Psoas muscle (tissue), 8 donors: ENCODE measurements around the gene TRMT11. TPM values are rescaled to one million over a fixed set of nuclear protein-coding genes. Genes with fewer than 3 reads are reported as not detected.

Experiments used
- ATAC-seq, 4 donors: fragments of 200-7000 bp; cut with Tn5 transposase; one replicate each; pipeline ENCODE4 v1.9.1; 2020; ENCODE audit warnings: moderate library complexity in 3 of 4, mild to moderate bottlenecking in 2 of 4
- DNase-seq, 2 donors: peaks; one replicate each; pipeline ENCODE4 v3.0.0-alpha.2; 2020
- H3K27ac ChIP-seq: fragments of 200-600 bp; one replicate; pipeline ENCODE4 v1.8.0; 2022
- H3K27me3 ChIP-seq, 3 donors: fragments of 200-600 bp in 1 of 3; one replicate each; pipeline versions ENCODE4 v1.6.1 to v1.8.0; 2013 to 2022; ENCODE audit warnings: low read length in 2 of 3, mild to moderate bottlenecking in 2 of 3, moderate library complexity in 1 of 3; ENCODE audit not compliant: insufficient read depth in 3 of 3
- H3K36me3 ChIP-seq, 2 donors: fragments of 200-600 bp in 1 of 2; one replicate each; pipeline versions ENCODE4 v1.6.1 to v1.8.0; 2013 to 2022; ENCODE audit warnings: low read depth in 1 of 2, mild to moderate bottlenecking in 1 of 2, moderate library complexity in 1 of 2; ENCODE audit not compliant: insufficient read depth in 1 of 2
- H3K4me1 ChIP-seq: fragments of 200-600 bp; one replicate; pipeline ENCODE4 v1.8.0; 2022
- H3K4me3 ChIP-seq: fragments of 200-600 bp; one replicate; pipeline ENCODE4 v1.8.0; 2022; ENCODE audit warnings: mild to moderate bottlenecking
- H3K9me3 ChIP-seq: fragments of 200-600 bp; one replicate; pipeline ENCODE4 v1.8.0; 2022
- WGBS, 3 donors: extraction: QIAGEN DNeasy Blood & Tissue Kit; methylation state at CpG; one replicate each; pipeline versions ENCODE4 v1.1.6 to v1.1.7; 2013; 5-methylcytosine and 5-hydroxymethylcytosine counted together
- intact Hi-C, 2 donors: fragments of 100-400 bp; cut with DNase I; formaldehyde crosslinking; loops; one replicate each; pipeline versions ENCODE4 v1.11.0 to v1.14.2; 2022
- polyA plus RNA-seq, 3 donors: library from polyadenylated mRNA; stranded (reverse); fragments of 200-250 nt; gene quantifications; one replicate each; pipeline ENCODE4 v1.2.3, GENCODE V29; 2013
- total RNA-seq, 4 donors: library from RNA; stranded (reverse); fragmentation: NEBNext Ultra II Directional in 2 of 4; extraction: Animal tissue kit (Norgen Biotek cat#: 25700) in 2 of 4; gene quantifications; one replicate each; pipeline versions ENCODE4 v1.2.1 to v1.2.4, GENCODE V29; 2021 to 2023
- TF ChIP-seq, protein P1 (sequence below): fragments of 200-600 bp; IDR thresholded peaks from one replicate; pipeline ENCODE4 v1.8.0; 2022; ENCODE audit warnings: antibody characterized with exemption
- donor health status: healthy with polysubstance abuse.
- donor health status: DM: no; HTN: no; CAD: no; lungs with moderate emphysema.
- donor health status: Bipolar disorder and iron deficiency.
- donor health status: healthy.
- donor health status: DM: yes; HTN: yes; CAD: no.
- donor health status: DM: no; HTN: no; CAD: no.
- donor health status: DM: no; HTN: no; CAD: no.
- donor health status: DM: yes; HTN: yes; CAD: no.

The TRMT11 gene
- total and polyA plus RNA-seq, 7 donors, result 4.1 to 9.3 (median 7.8) TPM

DNA sequence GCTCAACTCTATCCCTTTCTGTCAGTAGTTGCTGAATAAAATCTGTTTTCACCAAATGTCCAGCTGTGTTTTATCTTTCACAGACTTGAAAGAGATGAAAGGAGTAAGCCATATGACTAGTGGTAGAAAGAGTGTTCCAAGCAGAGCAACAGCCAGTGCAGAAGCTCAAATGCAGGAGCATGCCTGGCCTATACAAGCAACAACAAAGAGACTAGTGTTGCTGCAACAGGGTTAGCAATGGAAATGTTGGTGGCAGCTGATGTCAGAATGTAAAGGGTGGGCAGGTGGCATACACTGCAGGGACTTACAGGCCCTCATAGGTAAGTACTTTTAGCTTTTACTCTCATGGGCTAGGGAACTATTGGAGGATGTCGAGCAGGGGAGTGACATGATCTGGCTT lies 35.0 kb upstream of the TRMT11 start:
- intact Hi-C loops, result loop anchor here (5.0 to 10.0 kb wide), 3 partner anchors 87 to 637 kb away; no protein-coding TSS in a partner anchor

DNA sequence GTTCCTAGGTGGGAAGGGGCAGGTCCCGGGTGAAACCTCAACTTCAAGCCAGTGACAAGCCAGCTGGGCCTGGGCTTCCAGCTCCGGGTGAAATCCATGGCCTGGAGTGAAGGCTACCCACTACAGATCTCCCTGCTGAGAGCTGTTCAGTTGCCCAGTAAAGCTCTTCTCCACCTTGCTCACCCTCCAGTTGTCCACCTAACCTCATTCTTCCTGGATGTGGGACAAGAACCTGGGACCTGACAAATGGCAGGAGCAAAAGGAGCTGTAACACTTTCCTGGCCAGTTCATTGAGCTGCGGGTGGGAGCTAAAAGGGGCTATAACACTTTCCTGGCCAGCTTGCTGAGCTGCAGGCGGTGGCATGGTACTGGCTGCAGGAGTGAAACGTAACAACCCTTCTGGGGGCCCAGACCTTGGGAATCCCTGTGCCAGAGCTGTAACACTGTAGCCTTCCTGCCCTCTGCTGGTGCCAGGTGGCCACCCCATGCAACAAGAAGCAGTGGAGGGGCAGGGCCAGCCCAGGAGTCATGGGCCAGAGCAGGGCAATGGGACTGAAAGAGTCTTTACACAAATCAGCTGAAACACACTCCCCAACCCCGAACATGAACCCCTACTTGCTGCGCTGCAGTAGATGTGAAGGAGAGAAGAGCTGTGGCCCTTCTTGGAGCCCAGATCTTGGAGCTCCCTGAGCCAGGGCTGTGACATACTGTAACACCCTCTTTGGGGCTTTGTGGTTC lies 33.4 kb upstream of the TRMT11 start:
- TF ChIP-seq, protein P1, sequence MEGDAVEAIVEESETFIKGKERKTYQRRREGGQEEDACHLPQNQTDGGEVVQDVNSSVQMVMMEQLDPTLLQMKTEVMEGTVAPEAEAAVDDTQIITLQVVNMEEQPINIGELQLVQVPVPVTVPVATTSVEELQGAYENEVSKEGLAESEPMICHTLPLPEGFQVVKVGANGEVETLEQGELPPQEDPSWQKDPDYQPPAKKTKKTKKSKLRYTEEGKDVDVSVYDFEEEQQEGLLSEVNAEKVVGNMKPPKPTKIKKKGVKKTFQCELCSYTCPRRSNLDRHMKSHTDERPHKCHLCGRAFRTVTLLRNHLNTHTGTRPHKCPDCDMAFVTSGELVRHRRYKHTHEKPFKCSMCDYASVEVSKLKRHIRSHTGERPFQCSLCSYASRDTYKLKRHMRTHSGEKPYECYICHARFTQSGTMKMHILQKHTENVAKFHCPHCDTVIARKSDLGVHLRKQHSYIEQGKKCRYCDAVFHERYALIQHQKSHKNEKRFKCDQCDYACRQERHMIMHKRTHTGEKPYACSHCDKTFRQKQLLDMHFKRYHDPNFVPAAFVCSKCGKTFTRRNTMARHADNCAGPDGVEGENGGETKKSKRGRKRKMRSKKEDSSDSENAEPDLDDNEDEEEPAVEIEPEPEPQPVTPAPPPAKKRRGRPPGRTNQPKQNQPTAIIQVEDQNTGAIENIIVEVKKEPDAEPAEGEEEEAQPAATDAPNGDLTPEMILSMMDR, result no peak
- Histone ChIP-seq H3K27me3 (peaks cover 0 to 13% (median 0%) of the 10 kb centered on the region in 3 donors), H3K27ac (no peak overlapping the region), H3K36me3 (no peaks in the 10 kb centered on the region), H3K4me1 (peaks cover 8% of the 10 kb centered on the region), H3K4me3 (no peak overlapping the region), H3K9me3 (no peaks in the 10 kb centered on the region)
- 76 to 83% (median 76%) methylated on average over 7 of the region's 7 CpGs for WGBS, 3 donors
- ATAC-seq, result no peak
- no peak for DNase-seq
- intact Hi-C loops, result loop anchor here (5.0 to 10.0 kb wide), 3 partner anchors 88 to 638 kb away; no protein-coding TSS in a partner anchor

More for the DNA sequence above, 35.0 kb upstream of the TRMT11 start:
- Histone ChIP-seq H3K36me3 (no peaks in the 10 kb centered on the region), H3K4me1 (peaks cover 3% of the 10 kb centered on the region), H3K4me3 (no peak overlapping the region), H3K27me3 (peaks cover 0 to 13% (median 0%) of the 10 kb centered on the region in 3 donors), H3K27ac (no peak overlapping the region), H3K9me3 (no peaks in the 10 kb centered on the region)
- DNase-seq, result no peak
- ATAC-seq, result no peak
- TF ChIP-seq, protein P1, result no peak
- 69 to 85% (median 75%) methylated on average over 1 of the region's 1 CpG for WGBS, 3 donors

- DNase-seq, result no peak
- H3K9me3 ChIP-seq, result no peaks in the 10 kb centered on the region
- H3K36me3 ChIP-seq, result no peaks in the 10 kb centered on the region
- peaks cover 12% of the 10 kb centered on the region for H3K4me1 ChIP-seq
- ATAC-seq, result no peak
- TF ChIP-seq, protein P1, result no peak
- H3K27ac ChIP-seq, result no peak overlapping the region
- H3K4me3 ChIP-seq, result no peak overlapping the region
- intact Hi-C loops, result loop anchor here (5.0 to 10.0 kb wide), 3 partner anchors 89 to 639 kb away; no protein-coding TSS in a partner anchor
- peaks cover 0 to 12% (median 0%) of the 10 kb centered on the region in 3 donors for H3K27me3 ChIP-seq
- WGBS, 3 donors, result 74 to 81% (median 79%) methylated on average over 11 of the region's 11 CpGs
Observed at GRCh38 chr6:125953502-125953875, 32.9 kb upstream of the TRMT11 start.

- TF ChIP-seq, protein P1, result no peak
- ATAC-seq, result no peak
- H3K4me1 ChIP-seq, result peaks cover 12% of the 10 kb centered on the region
- peaks cover 0 to 10% (median 0%) of the 10 kb centered on the region in 3 donors for H3K27me3 ChIP-seq
- no peak overlapping the region for H3K4me3 ChIP-seq
- no peaks in the 10 kb centered on the region for H3K9me3 ChIP-seq
- no peak overlapping the region for H3K27ac ChIP-seq
- intact Hi-C loops, result loop anchor here (5.0 to 10.0 kb wide), 6 partner anchors 38 to 648 kb away; partner anchors contain the start of gene NCOA7 (in 1 of the 2)
- WGBS, 3 donors, result 26 to 29% (median 28%) methylated on average over 5 of the region's 5 CpGs
- DNase-seq, result no peak
- peaks cover 0 to 9% of the 10 kb centered on the region in 2 donors for H3K36me3 ChIP-seq
Observed at GRCh38 chr6:125954735-125955339, 31.5 kb upstream of the TRMT11 start.
